AG04449 (cell line): ENCODE results near the gene ZNF662.
"Not testable (repeated sequence)": the region's sequence is repeated elsewhere in the genome, so short reads cannot be mapped to it uniquely, and the experiment has no call there.

Experiments used
- CTCF ChIA-PET: fragments of 350-600 bp; formaldehyde crosslinking; extraction: SDS; loops from one replicate; lab custom pipeline; 2021; ENCODE audit warnings: antibody characterized with exemption; lab: Yijun Ruan, JAX
- POLR2A ChIA-PET: fragments of 400-600, 350-600 bp; formaldehyde crosslinking; extraction: SDS; loops from one replicate; lab custom pipeline; 2020; ENCODE audit warnings: antibody characterized with exemption, inconsistent platforms; lab: Yijun Ruan, JAX
- DNase-seq: peaks from one replicate; pipeline ENCODE4 v3.0.0-alpha.2; 2010; ENCODE audit warnings: low read depth, low spot score
- H3K4me3 ChIP-seq: 2 replicates; pipeline ENCODE4 v1.5.1; 2011; ENCODE audit warnings: low read depth, mild to moderate bottlenecking, control low read depth, low read length
- TF ChIP-seq, protein P1 (sequence below): IDR thresholded peaks from one replicate; pipeline ENCODE4 v1.5.1; 2011; ENCODE audit warnings: mild to moderate bottlenecking, moderate library complexity, low read length, control low read depth, inconsistent platforms; ENCODE audit not compliant: insufficient read depth; ENCODE audit errors: missing control alignments

ZNF662 gene

DNA sequence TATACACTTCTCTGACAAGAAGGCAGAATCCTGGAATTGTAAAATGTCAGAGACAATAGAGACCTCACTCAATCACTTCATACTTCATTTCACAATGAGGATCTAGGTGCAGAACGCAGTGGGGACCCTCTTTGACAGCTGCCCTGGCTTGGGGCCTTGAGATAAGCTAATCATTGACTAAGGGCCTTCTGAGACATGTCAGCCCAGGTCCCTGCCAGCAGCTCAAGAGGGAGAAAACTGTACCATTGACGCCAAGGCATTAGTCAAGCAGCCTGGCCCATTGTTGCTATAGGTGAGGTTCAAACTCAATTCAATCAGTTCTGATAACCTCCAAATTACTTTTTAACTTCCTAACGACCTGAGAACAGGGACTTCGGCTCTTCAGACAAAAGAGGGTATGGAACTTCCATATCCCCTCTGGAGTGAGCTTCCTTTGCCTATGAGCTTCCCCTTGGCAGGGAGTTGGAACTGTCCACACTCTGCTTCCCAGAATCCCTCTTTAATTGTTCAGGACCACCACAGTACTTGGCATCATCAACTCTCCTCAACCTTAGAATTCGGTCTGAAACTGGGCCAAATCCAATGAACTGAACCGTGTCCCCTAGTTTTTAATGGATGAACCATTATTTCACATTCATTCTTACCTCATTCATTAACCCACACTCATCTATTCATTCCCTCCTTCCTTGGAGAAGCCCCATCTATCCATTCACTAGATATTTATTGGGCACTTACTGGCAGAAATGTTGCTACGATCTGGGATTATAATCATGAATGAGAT lies 28.8 kb upstream of the ZNF662 start:
- no peak overlapping the region for H3K4me3 ChIP-seq
- TF ChIP-seq, protein P1, sequence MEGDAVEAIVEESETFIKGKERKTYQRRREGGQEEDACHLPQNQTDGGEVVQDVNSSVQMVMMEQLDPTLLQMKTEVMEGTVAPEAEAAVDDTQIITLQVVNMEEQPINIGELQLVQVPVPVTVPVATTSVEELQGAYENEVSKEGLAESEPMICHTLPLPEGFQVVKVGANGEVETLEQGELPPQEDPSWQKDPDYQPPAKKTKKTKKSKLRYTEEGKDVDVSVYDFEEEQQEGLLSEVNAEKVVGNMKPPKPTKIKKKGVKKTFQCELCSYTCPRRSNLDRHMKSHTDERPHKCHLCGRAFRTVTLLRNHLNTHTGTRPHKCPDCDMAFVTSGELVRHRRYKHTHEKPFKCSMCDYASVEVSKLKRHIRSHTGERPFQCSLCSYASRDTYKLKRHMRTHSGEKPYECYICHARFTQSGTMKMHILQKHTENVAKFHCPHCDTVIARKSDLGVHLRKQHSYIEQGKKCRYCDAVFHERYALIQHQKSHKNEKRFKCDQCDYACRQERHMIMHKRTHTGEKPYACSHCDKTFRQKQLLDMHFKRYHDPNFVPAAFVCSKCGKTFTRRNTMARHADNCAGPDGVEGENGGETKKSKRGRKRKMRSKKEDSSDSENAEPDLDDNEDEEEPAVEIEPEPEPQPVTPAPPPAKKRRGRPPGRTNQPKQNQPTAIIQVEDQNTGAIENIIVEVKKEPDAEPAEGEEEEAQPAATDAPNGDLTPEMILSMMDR = no peak
- ChIA-PET CTCF (interaction anchor here (1.3 to 2.3 kb wide), 2 partner anchors 8 to 130 kb away, joined by 3 to 6 read pairs; no protein-coding TSS in a partner anchor), POLR2A (no interaction called here)
- no peak for DNase-seq

- POLR2A ChIA-PET = no interaction called here
- TF ChIP-seq, protein P1 = no peak
- CTCF ChIA-PET = interaction anchor here (1.3 to 2.3 kb wide), 3 partner anchors 9 to 131 kb away, joined by 3 to 10 read pairs (median 6); no protein-coding TSS in a partner anchor
- H3K4me3 ChIP-seq = no peak overlapping the region
- DNase-seq = no peak
These were observed 28.1 kb upstream of the ZNF662 start for GRCh38 chr3:42877881-42878280.

GRCh38 chr3:42880183-42880582 lies 25.8 kb upstream of the ZNF662 start:
- ChIA-PET CTCF (no interaction called here), POLR2A (no interaction called here)
- TF ChIP-seq, protein P1 = no peak
- no peak for DNase-seq
- H3K4me3 ChIP-seq = peak overlapping the region; percentile 67

- ChIA-PET POLR2A (no interaction called here), CTCF (interaction anchor here (0.6 to 2.9 kb wide), 18 partner anchors 8 to 651 kb away, joined by 3 to 32 read pairs (median 5); no protein-coding TSS in a partner anchor)
- DNase-seq = no peak
- H3K4me3 ChIP-seq = peak overlapping the region; percentile 67
- TF ChIP-seq, protein P1 = peak; percentile 92
These were observed 25.1 kb upstream of the ZNF662 start for GRCh38 chr3:42880601-42881451.

DNA sequence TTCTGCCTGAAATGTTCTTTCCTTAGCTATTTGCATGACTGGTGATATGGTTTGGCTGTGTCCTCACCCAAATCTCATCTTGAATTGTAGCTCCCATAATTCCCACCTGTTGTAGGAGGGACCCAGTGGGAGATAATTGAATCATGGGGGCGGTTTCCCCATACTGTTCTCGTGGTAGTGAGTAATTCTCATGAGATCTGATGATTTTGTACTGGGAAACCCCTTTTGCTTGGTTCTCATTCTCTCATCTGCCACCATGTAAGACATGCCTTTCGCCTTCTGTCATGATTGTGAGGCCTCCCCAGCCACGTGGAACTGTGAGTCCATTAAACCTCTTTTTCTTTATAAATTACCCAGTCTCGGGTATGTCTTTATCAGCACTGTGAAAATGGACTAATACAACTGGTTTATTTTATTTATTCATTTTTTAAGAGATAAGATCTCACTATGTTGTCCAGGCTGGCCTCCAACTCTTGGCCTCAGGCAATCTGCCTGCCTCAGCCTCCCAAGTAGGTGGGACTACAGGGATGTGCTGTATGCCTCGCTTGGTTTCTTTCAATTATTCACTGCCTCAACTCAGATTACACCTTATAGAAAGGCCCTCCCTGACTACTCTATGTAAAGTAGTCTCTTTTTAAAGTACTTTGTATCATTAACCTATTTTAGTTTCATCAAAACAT lies 22.6 kb upstream of the ZNF662 start:
- DNase-seq, POLR2A ChIA-PET, H3K4me3 ChIP-seq: not testable (repeated sequence)
- CTCF ChIA-PET = interaction anchor here (0.9 to 2.9 kb wide), 4 partner anchors 51 to 221 kb away, joined by 3 to 32 read pairs (median 13); no protein-coding TSS in a partner anchor

DNA sequence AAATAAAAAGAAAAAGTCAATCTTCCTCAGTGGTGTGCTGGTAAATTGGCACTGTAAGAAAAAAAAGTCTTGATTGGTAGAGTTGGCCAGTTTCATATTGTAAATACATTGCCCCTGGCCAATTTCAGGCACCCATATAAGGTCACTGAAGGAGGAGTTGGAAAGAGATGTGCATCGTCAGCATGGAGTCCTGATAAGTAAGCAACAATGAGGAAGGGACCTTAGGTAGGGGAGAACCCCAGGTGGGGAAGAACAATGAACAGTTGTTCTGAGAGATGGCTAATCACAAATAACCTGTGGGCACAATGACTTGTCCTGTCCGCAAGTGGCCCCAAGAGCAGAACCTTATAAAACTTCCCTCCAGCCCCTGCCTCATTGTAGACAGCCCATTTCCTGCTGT lies 21.6 kb upstream of the ZNF662 start:
- ChIA-PET CTCF (no interaction called here), POLR2A (no interaction called here)
- TF ChIP-seq, protein P1 = no peak
- DNase-seq = no peak
- H3K4me3 ChIP-seq = no peak overlapping the region
